Adrenal gland (tissue), 12 donors: ENCODE results near the gene OR6Q1. TPM values are rescaled to one million over a fixed set of nuclear protein-coding genes. Genes with fewer than 3 reads are reported as not detected.

Experiments used
- DNase-seq, 7 donors: peaks; one replicate each; pipeline ENCODE4 v3.0.0-alpha.2; 2019 to 2020
- H3K27ac ChIP-seq, 5 donors: fragments of 200-600 bp; sonication (generic) in 4 of 5; 1 replicate in 3 of 5; 2 replicates in 2 of 5; pipeline versions ENCODE4 v1.5.1 to v1.8.0; 2016 to 2020; ENCODE audit warnings: mild to moderate bottlenecking in 1 of 5
- H3K27me3 ChIP-seq: fragments of 200-600 bp; 2 replicates; pipeline ENCODE4 v1.8.0; 2021
- H3K36me3 ChIP-seq, 2 donors: fragments of 200-600 bp; replicated peaks in 1 of 2; 1 replicate in 1 of 2; 2 replicates in 1 of 2; pipeline versions ENCODE4 v1.5.1 to v1.8.0; 2018 to 2022
- H3K4me1 ChIP-seq, 2 donors: fragments of 200-600 bp; replicated peaks in 1 of 2; 1 replicate in 1 of 2; 2 replicates in 1 of 2; pipeline versions ENCODE4 v1.5.1 to v1.8.0; 2018 to 2021
- H3K4me3 ChIP-seq, 4 donors: fragments of 200-600 bp; sonication (generic) in 3 of 4; one replicate each; pipeline ENCODE4 v1.5.1; 2016 to 2018
- H3K9me3 ChIP-seq, 3 donors: fragments of 200-600 bp; sonication (generic) in 1 of 3; replicated peaks in 1 of 3; 1 replicate in 2 of 3; 2 replicates in 1 of 3; pipeline versions ENCODE4 v1.5.1 to v1.8.0; 2016 to 2021
- CTCF ChIP-seq, 6 experiments: fragments of 450-650 bp in 4 of 6; fragments of 200-600 bp in 2 of 6; sonication (generic) in 1 of 6; IDR thresholded peaks; 1 replicate in 5 of 6; 2 replicates in 1 of 6; pipeline versions ENCODE4 v1.5.1 to v1.8.0; 2016 to 2021; ENCODE audit warnings: antibody characterized with exemption in 6 of 6, mild to moderate bottlenecking in 2 of 6, moderate library complexity in 1 of 6
- POLR2A ChIP-seq, 2 donors: fragments of 450-650 bp; IDR thresholded peaks; one replicate each; pipeline ENCODE4 v1.6.1; 2017; ENCODE audit warnings: antibody characterized with exemption in 2 of 2, mild to moderate bottlenecking in 2 of 2, moderate library complexity in 1 of 2
- WGBS, 4 donors: extraction: QIAGEN DNeasy Blood & Tissue Kit in 2 of 4; methylation state at CpG; one replicate each; pipeline versions ENCODE4 v1.1.5 to v1.1.7; 2013 to 2017; 5-methylcytosine and 5-hydroxymethylcytosine counted together
- intact Hi-C, 2 donors: fragments of 100-400 bp; cut with DNase I; formaldehyde crosslinking; loops; one replicate each; pipeline versions ENCODE4 v1.14.1 to v1.15.0; 2022 to 2023
- polyA plus RNA-seq, 3 donors: library from polyadenylated mRNA; stranded (reverse); fragments of 200-250 nt in 2 of 3; fragments of 350-450 nt in 1 of 3; fragmentation: Illumina TruSeq in 1 of 3; extraction: RNeasy Lipid Tissue Mini Kit (QIAGEN cat#74804) in 1 of 3; gene quantifications; one replicate each; pipeline ENCODE4 v1.2.3, GENCODE V29; 2013 to 2014
- total RNA-seq, 9 donors: library from RNA; depleted of rRNA in 4 of 9; stranded (reverse); fragments of >200 nt in 4 of 9; fragments of 120-200 nt in 1 of 9; fragmentation: NEBNext Ultra II Directional in 1 of 9; extraction: Animal tissue kit (Norgen Biotek cat#: 25700) in 1 of 9; gene quantifications; one replicate each; pipeline versions ENCODE4 v1.1.0 to v1.2.4, GENCODE V29; 2013 to 2023
- donor health status: healthy with polysubstance abuse.
- donor health status: Bipolar disorder and iron deficiency.
- donor health status: DM: yes; HTN: yes; CAD: no.
- donor health status: DM: no; HTN: no; CAD: no.
- donor health status: DM: no; HTN: no; CAD: no.
- donor health status: DM: yes; HTN: yes; CAD: no.

The OR6Q1 gene
- total and polyA plus RNA-seq, 12 donors: not detected

- no peaks in the 10 kb centered on the region for H3K36me3 ChIP-seq
- whole genome bisulfite sequencing, 4 donors: 52 to 66% (median 56%) methylated on average over 3 of the region's 3 CpGs
- no peak for DNase-seq
- H3K27me3 ChIP-seq: no peaks in the 10 kb centered on the region
- no peak overlapping the region for H3K4me3 ChIP-seq
- H3K9me3 ChIP-seq: no peaks in the 10 kb centered on the region
- intact Hi-C loops: no loop called here
- TF ChIP-seq CTCF (IDR thresholded peaks at IDR 0.05) (no peak), POLR2A (IDR thresholded peaks at IDR 0.05) (no peak)
- H3K27ac ChIP-seq: no peak overlapping the region
- H3K4me1 ChIP-seq: no peaks in the 10 kb centered on the region
Measured at GRCh38 chr11:58046231-58046630, 15.5 kb downstream of the OR6Q1 start.

GRCh38 chr11:58047818-58048217 is 17.1 kb downstream of the OR6Q1 start:
- Histone ChIP-seq H3K27me3 (no peaks in the 10 kb centered on the region), H3K36me3 (no peaks in the 10 kb centered on the region), H3K4me3 (no peak overlapping the region), H3K9me3 (no peaks in the 10 kb centered on the region), H3K27ac (no peak overlapping the region), H3K4me1 (no peaks in the 10 kb centered on the region)
- TF ChIP-seq CTCF (IDR thresholded peaks at IDR 0.05): no peak
- TF ChIP-seq POLR2A (IDR thresholded peaks at IDR 0.05): no peak
- no peak for DNase-seq
- WGBS, 4 donors: 68 to 81% (median 78%) methylated on average over 3 of the region's 3 CpGs
- intact Hi-C loops: no loop called here

- Histone ChIP-seq H3K4me1 (no peaks in the 10 kb centered on the region), H3K27ac (no peak overlapping the region), H3K4me3 (no peak overlapping the region), H3K9me3 (no peaks in the 10 kb centered on the region), H3K27me3 (no peaks in the 10 kb centered on the region), H3K36me3 (no peaks in the 10 kb centered on the region)
- TF ChIP-seq POLR2A (IDR thresholded peaks at IDR 0.05): no peak
- TF ChIP-seq CTCF (IDR thresholded peaks at IDR 0.05): no peak
- intact Hi-C loops: no loop called here
- no peak for DNase-seq
- WGBS, 4 donors: 63 to 92% (median 86%) methylated on average over 1 of the region's 1 CpG
Measured at GRCh38 chr11:58055806-58056401, 25.2 kb downstream of the OR6Q1 start.

- 67 to 89% (median 82%) methylated on average over 3 of the region's 3 CpGs for whole genome bisulfite sequencing, 4 donors
- H3K4me1 ChIP-seq: no peaks in the 10 kb centered on the region
Measured at GRCh38 chr11:58057481-58057880, 26.7 kb downstream of the OR6Q1 start.

More at GRCh38 chr11:58057481-58057880, 26.7 kb downstream of the OR6Q1 start:
- no peak for DNase-seq
- no peaks in the 10 kb centered on the region for H3K36me3 ChIP-seq
- H3K27me3 ChIP-seq: no peaks in the 10 kb centered on the region
- H3K9me3 ChIP-seq: no peaks in the 10 kb centered on the region
- H3K4me3 ChIP-seq: no peak overlapping the region
- TF ChIP-seq POLR2A (IDR thresholded peaks at IDR 0.05) (no peak), CTCF (IDR thresholded peaks at IDR 0.05) (no peak)
- intact Hi-C loops: no loop called here
- H3K27ac ChIP-seq: no peak overlapping the region
